ENCODE measurements around the gene CASP12. TPM values are rescaled to one million over a fixed set of nuclear protein-coding genes. Genes with fewer than 3 reads are reported as not detected.

CASP12 gene
- total RNA-seq, 1 donor from 2014 or later, result not detected

DNA sequence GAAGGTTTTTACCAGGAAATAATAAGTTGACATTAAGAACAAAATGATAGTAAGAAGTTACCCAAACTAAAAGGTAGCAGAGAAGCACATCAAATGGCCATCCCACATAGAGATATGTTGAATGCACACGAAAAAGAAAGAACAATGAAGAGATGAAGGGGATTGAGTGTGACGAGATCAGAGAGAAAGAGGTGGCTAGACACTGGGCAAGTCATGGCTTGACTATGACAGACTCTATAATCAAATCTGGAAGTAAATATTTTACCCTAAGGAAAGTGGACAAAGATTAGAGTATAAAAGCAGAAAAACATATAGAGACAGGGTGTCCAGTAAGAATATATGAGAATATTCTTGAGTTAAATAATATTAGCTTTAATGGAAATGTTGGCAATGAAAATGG lies 31.4 kb downstream of the CASP12 start:
- Mint-ChIP-seq H3K4me1 (ENCODE audit: low read depth) (no peaks in the 10 kb centered on the region), H3K36me3 (ENCODE audit: low read depth) (no peaks in the 10 kb centered on the region), H3K4me3 (ENCODE audit: unreplicated experiment) (no peak overlapping the region), H3K27me3 (ENCODE audit: low read depth) (peaks cover 2% of the 10 kb centered on the region), H3K9me3 (ENCODE audit: low read depth) (peaks cover 21% of the 10 kb centered on the region), H3K27ac (ENCODE audit: unreplicated experiment) (no peak overlapping the region)
- TF ChIP-seq, protein P1, sequence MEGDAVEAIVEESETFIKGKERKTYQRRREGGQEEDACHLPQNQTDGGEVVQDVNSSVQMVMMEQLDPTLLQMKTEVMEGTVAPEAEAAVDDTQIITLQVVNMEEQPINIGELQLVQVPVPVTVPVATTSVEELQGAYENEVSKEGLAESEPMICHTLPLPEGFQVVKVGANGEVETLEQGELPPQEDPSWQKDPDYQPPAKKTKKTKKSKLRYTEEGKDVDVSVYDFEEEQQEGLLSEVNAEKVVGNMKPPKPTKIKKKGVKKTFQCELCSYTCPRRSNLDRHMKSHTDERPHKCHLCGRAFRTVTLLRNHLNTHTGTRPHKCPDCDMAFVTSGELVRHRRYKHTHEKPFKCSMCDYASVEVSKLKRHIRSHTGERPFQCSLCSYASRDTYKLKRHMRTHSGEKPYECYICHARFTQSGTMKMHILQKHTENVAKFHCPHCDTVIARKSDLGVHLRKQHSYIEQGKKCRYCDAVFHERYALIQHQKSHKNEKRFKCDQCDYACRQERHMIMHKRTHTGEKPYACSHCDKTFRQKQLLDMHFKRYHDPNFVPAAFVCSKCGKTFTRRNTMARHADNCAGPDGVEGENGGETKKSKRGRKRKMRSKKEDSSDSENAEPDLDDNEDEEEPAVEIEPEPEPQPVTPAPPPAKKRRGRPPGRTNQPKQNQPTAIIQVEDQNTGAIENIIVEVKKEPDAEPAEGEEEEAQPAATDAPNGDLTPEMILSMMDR (IDR thresholded peaks at IDR 0.05), result no peak
- no peak for DNase-seq (ENCODE audit: low spot score)

DNA sequence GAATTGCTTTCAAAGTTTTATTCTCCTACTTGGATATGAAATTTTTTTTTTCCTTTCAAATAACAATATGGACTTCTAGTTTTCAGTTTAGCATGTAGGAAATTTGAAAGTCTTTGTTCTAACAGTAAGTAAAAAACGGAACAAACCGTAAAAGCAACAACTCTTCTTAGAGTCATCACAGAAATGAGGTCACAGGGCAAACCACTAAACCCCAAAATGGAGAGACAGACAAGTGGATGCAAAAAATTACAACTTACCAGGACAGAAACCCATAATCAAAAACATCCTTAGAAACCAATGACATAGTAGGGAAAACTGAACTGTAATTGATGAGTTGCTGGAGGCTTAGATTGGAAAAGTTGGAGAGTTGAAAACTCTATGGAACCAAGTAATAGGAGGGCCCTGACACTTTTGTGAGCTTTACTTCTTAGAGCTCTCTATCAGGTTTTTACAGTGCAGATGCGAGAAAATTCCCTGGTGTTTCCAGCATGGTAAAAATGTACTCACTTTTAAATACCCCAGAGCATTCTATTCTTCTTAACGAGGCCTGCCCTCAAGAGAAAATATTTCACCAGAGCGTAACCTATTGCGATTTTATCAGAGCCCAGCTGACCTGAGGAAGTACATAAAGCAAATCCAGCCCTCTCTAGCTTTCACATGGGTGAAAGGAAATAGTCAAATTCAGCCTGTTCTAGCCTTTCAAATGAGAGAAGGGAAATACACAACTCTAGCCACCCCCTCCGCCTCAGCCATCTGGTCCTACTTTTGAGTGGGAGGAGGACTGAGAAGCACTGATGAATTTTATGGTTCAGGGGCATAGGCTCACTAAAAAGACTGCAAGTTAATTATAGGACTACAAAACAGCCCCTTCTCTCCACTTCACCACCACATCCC lies 39.1 kb downstream of the CASP12 start:
- peaks cover 5% of the 10 kb centered on the region for H3K27me3 Mint-ChIP-seq (ENCODE audit: low read depth)
- H3K4me1 Mint-ChIP-seq (ENCODE audit: low read depth), result no peaks in the 10 kb centered on the region
- no peaks in the 10 kb centered on the region for H3K36me3 Mint-ChIP-seq (ENCODE audit: low read depth)
- TF ChIP-seq, protein P1 (IDR thresholded peaks at IDR 0.05), result no peak
- H3K27ac Mint-ChIP-seq (ENCODE audit: unreplicated experiment), result no peak overlapping the region
- H3K9me3 Mint-ChIP-seq (ENCODE audit: low read depth), result peaks cover under 1% of the 10 kb centered on the region
- DNase-seq (ENCODE audit: low spot score), result no peak
- no peak overlapping the region for H3K4me3 Mint-ChIP-seq (ENCODE audit: unreplicated experiment)

DNA sequence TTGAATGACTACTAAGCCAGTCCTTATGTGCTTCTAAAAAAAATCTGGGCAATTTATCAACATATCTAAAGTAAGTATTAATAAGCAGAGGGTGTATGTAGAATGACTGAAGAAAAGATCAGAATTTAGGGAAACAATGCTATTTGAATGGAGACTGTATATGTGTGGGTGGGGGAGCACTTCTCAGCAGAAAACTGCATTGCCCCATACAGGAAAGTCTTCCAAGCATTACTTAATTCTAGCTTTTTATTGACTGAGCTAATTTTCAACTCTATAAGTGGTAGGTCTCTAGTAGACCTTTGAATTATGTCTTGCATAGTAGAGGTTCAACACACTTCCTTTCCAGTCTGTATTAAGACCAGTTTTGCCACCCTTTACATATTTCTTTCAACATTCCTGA lies 41.7 kb downstream of the CASP12 start:
- Mint-ChIP-seq H3K36me3 (ENCODE audit: low read depth) (no peaks in the 10 kb centered on the region), H3K27ac (ENCODE audit: unreplicated experiment) (no peak overlapping the region), H3K27me3 (ENCODE audit: low read depth) (peaks cover 5% of the 10 kb centered on the region), H3K4me3 (ENCODE audit: unreplicated experiment) (no peak overlapping the region), H3K9me3 (ENCODE audit: low read depth) (no peaks in the 10 kb centered on the region), H3K4me1 (ENCODE audit: low read depth) (no peaks in the 10 kb centered on the region)
- no peak for DNase-seq (ENCODE audit: low spot score)
- TF ChIP-seq, protein P1 (IDR thresholded peaks at IDR 0.05), result no peak

DNA sequence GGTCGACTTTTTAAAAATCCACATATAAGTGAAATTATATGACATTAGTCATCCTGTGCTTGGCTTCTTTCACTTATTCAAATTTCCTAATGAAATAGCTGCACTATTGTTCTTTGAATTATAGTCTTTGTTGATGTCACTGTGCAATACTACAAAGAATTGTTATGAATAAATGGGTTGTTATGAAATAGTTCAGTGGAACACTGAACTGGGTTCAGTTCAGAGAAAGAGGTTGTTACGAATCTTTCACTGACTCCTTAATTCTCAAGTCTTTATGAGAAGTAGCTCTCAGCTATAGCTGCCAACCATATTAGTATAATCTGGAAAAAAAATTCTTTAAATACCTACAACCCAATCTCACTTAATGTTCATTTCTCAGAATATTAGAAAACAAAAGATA lies 42.3 kb downstream of the CASP12 start:
- Mint-ChIP-seq H3K4me1 (ENCODE audit: low read depth) (no peaks in the 10 kb centered on the region), H3K36me3 (ENCODE audit: low read depth) (no peaks in the 10 kb centered on the region), H3K27ac (ENCODE audit: unreplicated experiment) (no peak overlapping the region), H3K27me3 (ENCODE audit: low read depth) (peaks cover 5% of the 10 kb centered on the region), H3K4me3 (ENCODE audit: unreplicated experiment) (no peak overlapping the region), H3K9me3 (ENCODE audit: low read depth) (no peaks in the 10 kb centered on the region)
- TF ChIP-seq, protein P1 (IDR thresholded peaks at IDR 0.05), result no peak
- DNase-seq (ENCODE audit: low spot score), result no peak

DNA sequence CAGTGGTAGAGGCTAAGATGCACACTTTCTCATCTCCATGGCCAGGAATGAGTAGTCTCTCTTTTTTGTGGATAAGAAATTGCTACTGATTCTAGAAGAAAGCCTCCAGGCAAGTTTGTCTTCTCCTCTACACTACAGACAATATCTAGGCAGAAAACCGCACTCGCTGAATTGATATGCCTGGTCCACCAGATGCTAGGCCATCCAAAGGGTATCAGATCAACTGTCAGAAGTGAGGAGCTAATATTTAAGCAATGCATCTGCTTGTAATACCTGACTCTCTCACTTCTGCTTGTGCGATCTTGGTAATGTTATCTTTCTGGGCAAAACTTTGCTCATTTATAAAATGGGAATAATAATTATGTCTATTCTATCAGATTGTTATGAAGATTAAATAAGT lies 45.0 kb downstream of the CASP12 start:
- Mint-ChIP-seq H3K36me3 (ENCODE audit: low read depth) (no peaks in the 10 kb centered on the region), H3K9me3 (ENCODE audit: low read depth) (no peaks in the 10 kb centered on the region), H3K4me3 (ENCODE audit: unreplicated experiment) (no peak overlapping the region), H3K27ac (ENCODE audit: unreplicated experiment) (no peak overlapping the region), H3K27me3 (ENCODE audit: low read depth) (no peaks in the 10 kb centered on the region), H3K4me1 (ENCODE audit: low read depth) (no peaks in the 10 kb centered on the region)
- no peak for DNase-seq (ENCODE audit: low spot score)
- TF ChIP-seq, protein P1 (IDR thresholded peaks at IDR 0.05), result no peak
